GM19463 (cell line): ENCODE measurements around the gene NPR2.

Experiments
- ATAC-seq: cut with Tn5 transposase; IDR thresholded peaks from one replicate; pipeline ENCODE4 v1.9.1; 2021; ENCODE audit warnings: mild to moderate bottlenecking, moderate library complexity; ENCODE audit not compliant: unreplicated experiment

The NPR2 gene

GRCh38 chr9:35763181-35763580 lies 28.2 kb upstream of the NPR2 start:
- no peak for ATAC-seq

- ATAC-seq, result no peak
These were observed 27.6 kb upstream of the NPR2 start for GRCh38 chr9:35763803-35764202.

- ATAC-seq, result no peak
These were observed 24.4 kb upstream of the NPR2 start for GRCh38 chr9:35766997-35767396.

GRCh38 chr9:35767458-35767857 lies 23.9 kb upstream of the NPR2 start:
- no peak for ATAC-seq

- no peak for ATAC-seq
These were observed 21.6 kb upstream of the NPR2 start for GRCh38 chr9:35769763-35770162.

- ATAC-seq, result no peak
These were observed 20.3 kb upstream of the NPR2 start for GRCh38 chr9:35771075-35771433.

- no peak for ATAC-seq
These were observed 19.9 kb upstream of the NPR2 start for GRCh38 chr9:35771534-35771933.

- ATAC-seq, result no peak
These were observed 19.4 kb upstream of the NPR2 start for GRCh38 chr9:35771943-35772342.

- ATAC-seq, result no peak
These were observed 16.3 kb upstream of the NPR2 start for GRCh38 chr9:35774907-35775635.

- ATAC-seq, result no peak
These were observed 15.4 kb upstream of the NPR2 start for GRCh38 chr9:35776018-35776417.

- no peak for ATAC-seq
These were observed 12.9 kb upstream of the NPR2 start for GRCh38 chr9:35778496-35778895.

GRCh38 chr9:35781066-35781465 lies 10.3 kb upstream of the NPR2 start:
- ATAC-seq, result no peak

GRCh38 chr9:35783418-35783817 lies 8.0 kb upstream of the NPR2 start:
- no peak for ATAC-seq

GRCh38 chr9:35789541-35789940 lies 1.9 kb upstream of the NPR2 start:
- ATAC-seq, result no peak

- ATAC-seq, result no peak
These were observed 1.4 kb upstream of the NPR2 start for GRCh38 chr9:35790025-35790384.

GRCh38 chr9:35790385-35791296 lies 750 bp upstream of the NPR2 start:
- no peak for ATAC-seq

GRCh38 chr9:35792024-35792813 lies 828 bp downstream of the NPR2 start:
- ATAC-seq, result no peak

GRCh38 chr9:35792826-35793225 lies 1.4 kb downstream of the NPR2 start:
- no peak for ATAC-seq

GRCh38 chr9:35793461-35793860 lies 2.1 kb downstream of the NPR2 start:
- no peak for ATAC-seq

- ATAC-seq, result no peak
These were observed 4.3 kb downstream of the NPR2 start for GRCh38 chr9:35795695-35796094.

GRCh38 chr9:35797311-35798109 lies 6.1 kb downstream of the NPR2 start:
- no peak for ATAC-seq
